ENCODE results near the gene EP300. TPM values are rescaled to one million over a fixed set of nuclear protein-coding genes. Genes with fewer than 3 reads are reported as not detected.
"Not testable (repeated sequence)": the region's sequence is repeated elsewhere in the genome, so short reads cannot be mapped to it uniquely, and the experiment has no call there.

EP300 gene
- total RNA-seq, 1 donor from 2014 or later, result 69.2 TPM

DNA sequence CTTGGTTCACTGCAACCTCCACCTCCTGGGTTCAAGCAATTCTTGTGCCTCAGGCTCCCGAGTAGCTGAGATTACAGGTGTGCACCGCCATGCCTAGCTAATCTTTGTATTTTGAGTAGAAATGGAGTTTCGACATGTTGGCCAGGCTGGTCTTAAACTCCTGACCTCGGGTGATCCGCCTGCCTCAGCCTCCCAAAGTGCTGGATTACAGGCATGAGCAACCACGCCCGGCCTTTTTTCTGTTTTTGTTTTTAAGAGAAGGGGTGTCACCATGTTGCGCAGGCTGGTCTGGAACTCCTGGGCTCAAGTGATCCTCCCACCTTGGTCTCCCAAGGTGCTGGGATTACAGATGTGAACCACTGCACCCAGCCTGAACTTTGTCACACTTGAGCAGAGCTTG, 26.1 kb upstream of the EP300 start:
- intact Hi-C loops (cut with micrococcal nuclease); H3K9me3 Mint-ChIP-seq; H3K36me3 Mint-ChIP-seq (ENCODE audit: low read depth); DNase-seq (ENCODE audit: low spot score); H3K27ac Mint-ChIP-seq; H3K27me3 Mint-ChIP-seq (ENCODE audit: insufficient read depth); H3K4me1 Mint-ChIP-seq (ENCODE audit: low read depth); H3K4me3 Mint-ChIP-seq: not testable (repeated sequence)

DNA sequence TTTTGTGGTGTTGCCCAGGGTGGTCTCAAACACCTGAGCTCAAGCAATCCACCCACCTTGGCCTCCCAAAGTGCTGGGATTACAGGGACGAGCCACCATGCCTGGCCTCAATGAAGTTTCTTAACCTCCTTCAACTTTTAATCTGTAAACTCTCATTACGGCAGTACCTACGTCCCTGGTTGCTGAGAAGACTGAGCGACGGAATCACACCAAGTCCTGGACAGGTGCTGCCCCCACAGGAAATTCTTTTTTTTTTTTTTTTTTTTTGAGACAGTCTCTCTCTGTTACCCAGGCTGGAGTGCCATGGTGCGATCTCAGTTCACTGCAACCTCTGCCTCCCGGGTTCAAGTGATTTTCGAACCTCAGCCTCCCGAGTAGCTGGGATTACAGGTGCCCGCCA, 24.4 kb upstream of the EP300 start:
- H3K27ac Mint-ChIP-seq, result peak overlapping the region; percentile 5
- H3K4me1 Mint-ChIP-seq (ENCODE audit: low read depth); H3K27me3 Mint-ChIP-seq (ENCODE audit: insufficient read depth); intact Hi-C loops (cut with micrococcal nuclease); H3K4me3 Mint-ChIP-seq; H3K9me3 Mint-ChIP-seq; DNase-seq (ENCODE audit: low spot score); H3K36me3 Mint-ChIP-seq (ENCODE audit: low read depth): not testable (repeated sequence)

DNA sequence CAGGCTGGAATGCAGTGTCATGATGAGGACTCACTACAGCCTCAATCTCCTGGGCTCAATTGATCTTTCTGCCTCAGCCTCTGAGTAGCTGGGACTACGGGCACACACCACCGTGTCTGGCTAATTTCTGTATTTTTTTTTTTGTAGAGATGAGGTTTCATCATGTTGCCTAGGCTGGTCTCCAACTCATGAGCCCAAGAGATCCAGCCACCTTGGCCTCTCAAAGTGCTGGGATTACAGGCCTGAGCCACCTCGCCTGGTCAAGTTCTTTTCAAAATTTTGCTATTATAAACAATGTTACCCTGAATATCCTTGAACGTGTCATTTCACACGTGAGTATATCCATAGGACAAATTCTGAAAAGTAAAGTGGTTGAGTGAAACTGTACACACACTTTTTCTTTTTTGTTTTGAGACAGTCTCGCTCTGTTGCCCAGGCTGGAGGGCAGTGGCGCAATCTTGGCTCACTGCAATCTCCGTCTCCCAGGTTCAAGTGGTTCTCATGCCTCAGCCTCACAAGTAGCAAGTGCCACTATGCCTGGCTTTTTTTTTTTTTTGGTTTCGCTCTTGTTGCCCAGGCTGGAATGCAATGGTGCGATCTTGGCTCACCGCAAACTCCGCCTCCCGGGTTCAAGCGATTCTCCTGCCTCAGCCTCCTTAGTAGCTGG, 21.6 kb upstream of the EP300 start:
- H3K4me1 Mint-ChIP-seq (ENCODE audit: low read depth), result peaks cover 8% of the 10 kb centered on the region
- H3K9me3 Mint-ChIP-seq, result no peaks in the 10 kb centered on the region
- DNase-seq (ENCODE audit: low spot score), result no peak
- intact Hi-C loops (cut with micrococcal nuclease), result no loop called here
- no peaks in the 10 kb centered on the region for H3K27me3 Mint-ChIP-seq (ENCODE audit: insufficient read depth)
- no peak overlapping the region for H3K4me3 Mint-ChIP-seq
- H3K27ac Mint-ChIP-seq, result no peak overlapping the region
- peaks cover 1% of the 10 kb centered on the region for H3K36me3 Mint-ChIP-seq (ENCODE audit: low read depth)

DNA sequence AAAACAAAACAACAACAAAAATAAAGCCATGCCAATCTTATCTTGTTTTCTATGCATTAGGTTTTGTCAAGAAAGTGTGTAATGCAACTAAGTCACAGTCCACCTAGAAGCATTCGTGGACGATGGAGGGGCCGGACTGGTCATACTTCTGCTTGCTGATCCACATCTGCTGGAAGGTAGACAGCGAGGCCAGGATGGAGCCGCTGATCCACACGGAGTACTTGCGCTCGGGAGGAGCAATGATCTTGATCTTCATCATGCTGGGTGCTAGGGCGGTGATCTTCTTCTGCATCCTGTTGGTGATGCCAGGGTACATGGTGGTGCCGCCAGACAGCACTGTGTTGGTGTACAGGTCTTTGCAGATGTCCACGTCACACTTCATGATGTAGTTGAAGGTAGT, 18.3 kb upstream of the EP300 start:
- no peak overlapping the region for H3K4me3 Mint-ChIP-seq
- no peak for DNase-seq (ENCODE audit: low spot score)

DNA sequence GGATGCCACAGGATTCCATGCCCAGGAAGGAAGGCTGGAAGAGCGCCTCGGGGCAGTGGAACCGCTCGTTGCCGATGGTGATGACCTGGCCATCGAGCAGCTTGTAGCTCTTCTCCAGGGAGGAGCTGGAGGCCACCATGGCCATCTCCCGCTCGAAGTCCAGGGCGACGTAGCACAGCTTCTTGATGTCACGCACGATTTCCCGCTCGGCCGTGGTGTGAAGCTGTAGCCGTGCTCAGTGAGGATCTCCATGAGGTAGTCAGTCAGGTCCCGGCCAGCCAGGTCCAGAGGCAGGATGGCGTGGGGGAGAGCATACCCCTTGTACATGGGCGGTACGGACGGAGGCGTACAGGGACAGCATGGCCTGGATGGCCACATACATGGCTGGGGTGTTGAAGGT, 17.9 kb upstream of the EP300 start:
- Mint-ChIP-seq H3K9me3 (no peaks in the 10 kb centered on the region), H3K36me3 (ENCODE audit: low read depth) (no peaks in the 10 kb centered on the region), H3K27ac (no peak overlapping the region), H3K4me3 (no peak overlapping the region), H3K4me1 (ENCODE audit: low read depth) (no peaks in the 10 kb centered on the region), H3K27me3 (ENCODE audit: insufficient read depth) (peaks cover 2% of the 10 kb centered on the region)
- intact Hi-C loops (cut with micrococcal nuclease), result no loop called here
- DNase-seq (ENCODE audit: low spot score), result no peak

More for the DNA sequence above, 18.3 kb upstream of the EP300 start:
- H3K9me3 Mint-ChIP-seq, result no peaks in the 10 kb centered on the region
- H3K4me1 Mint-ChIP-seq (ENCODE audit: low read depth), result peaks cover 2% of the 10 kb centered on the region
- H3K36me3 Mint-ChIP-seq (ENCODE audit: low read depth), result no peaks in the 10 kb centered on the region
- H3K27ac Mint-ChIP-seq, result no peak overlapping the region
- H3K27me3 Mint-ChIP-seq (ENCODE audit: insufficient read depth), result peaks cover 1% of the 10 kb centered on the region
- intact Hi-C loops (cut with micrococcal nuclease), result no loop called here

DNA sequence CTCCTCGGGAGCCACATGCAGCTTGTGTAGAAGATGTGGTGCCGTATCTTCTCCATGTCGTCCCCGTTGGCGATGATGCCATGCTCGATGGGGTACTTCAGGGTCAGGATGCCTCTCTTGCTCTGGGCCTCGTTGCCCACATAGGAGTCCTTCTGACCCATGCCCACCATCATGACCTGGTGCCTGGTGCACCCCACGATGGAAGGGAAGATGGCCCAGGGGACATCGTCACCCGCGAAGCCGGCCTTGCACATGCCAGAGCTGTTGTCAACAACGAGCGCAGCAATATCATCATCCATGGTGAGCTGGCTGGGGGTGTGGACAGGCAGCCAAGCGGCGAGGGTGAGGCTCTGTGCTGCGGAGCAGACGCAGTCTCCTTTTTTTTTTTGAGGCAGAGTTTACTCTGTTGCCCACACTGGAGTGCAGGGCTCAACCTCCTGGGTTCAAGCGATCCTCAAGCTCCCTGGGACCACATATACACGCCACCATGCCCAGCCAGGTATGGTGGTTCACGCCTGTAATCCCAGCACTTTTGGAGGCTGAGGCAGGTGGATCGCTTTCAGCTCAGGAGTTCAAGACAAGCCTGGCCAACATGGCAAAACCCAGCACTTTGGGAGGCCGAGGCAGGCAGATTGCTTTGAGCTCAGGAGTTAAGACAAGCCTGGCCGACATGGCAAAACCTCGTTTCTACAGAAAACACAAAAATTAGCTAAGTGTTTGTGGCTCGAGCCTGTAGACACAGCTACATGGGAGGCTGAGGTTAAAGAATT, 17.3 kb upstream of the EP300 start:
- no peaks in the 10 kb centered on the region for H3K36me3 Mint-ChIP-seq (ENCODE audit: low read depth)
- H3K27me3 Mint-ChIP-seq (ENCODE audit: insufficient read depth), result peaks cover 2% of the 10 kb centered on the region
- no peak overlapping the region for H3K27ac Mint-ChIP-seq
- H3K4me3 Mint-ChIP-seq, result no peak overlapping the region
- intact Hi-C loops (cut with micrococcal nuclease), result no loop called here
- no peak for DNase-seq (ENCODE audit: low spot score)
- no peaks in the 10 kb centered on the region for H3K4me1 Mint-ChIP-seq (ENCODE audit: low read depth)
- no peaks in the 10 kb centered on the region for H3K9me3 Mint-ChIP-seq

DNA sequence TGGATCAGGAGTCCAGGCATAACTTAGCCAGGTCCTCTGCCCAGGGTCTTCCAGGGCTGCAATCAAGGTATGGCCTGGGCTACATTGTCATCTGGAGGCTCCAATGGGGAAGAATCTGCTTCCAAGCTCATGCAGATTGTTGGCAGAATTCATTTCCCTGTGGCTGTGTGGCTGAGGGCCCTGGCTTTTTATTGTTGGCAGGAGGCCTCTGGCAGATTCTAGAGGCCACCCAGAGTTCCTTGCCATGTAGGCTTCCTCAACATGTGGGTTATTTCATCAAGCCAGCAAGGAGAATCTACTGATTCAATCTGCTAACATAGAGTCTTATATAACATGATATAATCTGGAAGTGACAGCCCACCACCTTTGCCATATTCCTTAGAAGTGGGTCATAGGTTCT, 16.4 kb upstream of the EP300 start:
- Mint-ChIP-seq H3K4me1 (ENCODE audit: low read depth) (no peaks in the 10 kb centered on the region), H3K9me3 (no peaks in the 10 kb centered on the region), H3K27ac (no peak overlapping the region), H3K4me3 (no peak overlapping the region), H3K27me3 (ENCODE audit: insufficient read depth) (peaks cover 2% of the 10 kb centered on the region), H3K36me3 (ENCODE audit: low read depth) (no peaks in the 10 kb centered on the region)
- DNase-seq (ENCODE audit: low spot score), result no peak
- intact Hi-C loops (cut with micrococcal nuclease), result no loop called here

DNA sequence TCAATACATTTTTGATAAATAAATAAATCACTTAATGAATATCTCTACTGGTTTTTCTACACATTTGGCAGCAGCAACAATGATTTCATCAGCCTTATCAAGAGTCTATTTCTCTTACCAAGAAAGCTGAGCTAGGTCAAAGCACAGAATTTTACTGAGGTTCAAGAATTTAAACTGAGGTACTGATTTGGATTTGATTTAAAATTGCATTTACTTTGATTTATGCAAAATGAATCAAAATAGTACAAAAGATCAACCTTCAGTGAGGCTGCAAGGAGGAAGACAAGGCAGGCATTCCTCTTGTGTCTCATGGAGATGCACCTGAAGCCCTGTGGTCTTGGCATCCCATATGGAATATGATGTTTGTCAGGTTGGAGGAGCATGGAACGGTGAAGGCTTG, 15.5 kb upstream of the EP300 start:
- no peaks in the 10 kb centered on the region for H3K36me3 Mint-ChIP-seq (ENCODE audit: low read depth)
- no peaks in the 10 kb centered on the region for H3K9me3 Mint-ChIP-seq
- H3K27me3 Mint-ChIP-seq (ENCODE audit: insufficient read depth), result peaks cover 2% of the 10 kb centered on the region
- no peak for DNase-seq (ENCODE audit: low spot score)
- H3K4me3 Mint-ChIP-seq, result no peak overlapping the region
- H3K27ac Mint-ChIP-seq, result no peak overlapping the region
- intact Hi-C loops (cut with micrococcal nuclease), result no loop called here
- H3K4me1 Mint-ChIP-seq (ENCODE audit: low read depth), result no peaks in the 10 kb centered on the region

DNA sequence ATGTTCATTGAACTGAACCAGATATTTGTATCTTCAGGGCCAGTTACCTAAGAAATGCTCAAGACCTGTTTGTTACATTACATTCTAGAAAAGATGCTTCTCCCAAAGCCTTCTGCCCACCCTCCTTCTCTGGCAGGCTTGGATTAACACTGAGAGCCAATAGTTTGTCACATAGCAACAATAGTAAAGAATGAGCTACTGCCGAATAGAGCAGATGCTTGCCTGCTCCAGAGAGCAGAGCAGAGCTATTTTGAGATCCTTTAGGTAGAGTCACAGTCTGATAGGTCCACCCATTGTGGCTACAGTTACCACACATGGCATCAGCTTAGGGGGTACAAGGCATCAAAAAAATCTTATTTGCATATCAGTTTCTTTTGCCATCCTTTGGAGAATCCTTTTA, 13.5 kb upstream of the EP300 start:
- H3K9me3 Mint-ChIP-seq, result no peaks in the 10 kb centered on the region
- no peak for DNase-seq (ENCODE audit: low spot score)
- intact Hi-C loops (cut with micrococcal nuclease), result no loop called here
- H3K27ac Mint-ChIP-seq, result no peak overlapping the region
- H3K4me1 Mint-ChIP-seq (ENCODE audit: low read depth), result no peaks in the 10 kb centered on the region
- peaks cover 5% of the 10 kb centered on the region for H3K27me3 Mint-ChIP-seq (ENCODE audit: insufficient read depth)
- H3K36me3 Mint-ChIP-seq (ENCODE audit: low read depth), result no peaks in the 10 kb centered on the region
- no peak overlapping the region for H3K4me3 Mint-ChIP-seq

DNA sequence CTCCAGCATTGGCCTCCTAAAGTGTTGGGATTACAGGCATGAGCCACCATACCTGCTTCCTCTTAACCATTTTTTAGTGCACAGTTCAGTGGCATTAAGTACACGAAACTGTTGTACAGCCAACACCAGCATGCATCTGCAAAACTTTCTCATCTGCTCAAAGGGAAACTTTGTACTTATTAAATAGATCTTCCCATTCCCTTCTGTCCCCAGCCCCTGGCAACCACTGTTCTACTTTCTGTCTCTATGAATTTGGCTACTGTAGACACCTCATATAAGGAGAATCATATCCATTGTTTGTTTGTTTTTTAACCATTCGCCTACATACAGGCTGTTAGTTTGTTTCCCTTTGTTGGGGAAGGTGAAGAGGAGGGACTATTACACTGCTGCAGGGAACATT, 6.5 kb upstream of the EP300 start:
- H3K4me3 Mint-ChIP-seq, result no peak overlapping the region
- peaks cover 5% of the 10 kb centered on the region for H3K4me1 Mint-ChIP-seq (ENCODE audit: low read depth)
- H3K36me3 Mint-ChIP-seq (ENCODE audit: low read depth), result no peaks in the 10 kb centered on the region
- no peak overlapping the region for H3K27ac Mint-ChIP-seq
- no peaks in the 10 kb centered on the region for H3K9me3 Mint-ChIP-seq
- DNase-seq (ENCODE audit: low spot score), result no peak
- H3K27me3 Mint-ChIP-seq (ENCODE audit: insufficient read depth), result peaks cover 3% of the 10 kb centered on the region
- intact Hi-C loops (cut with micrococcal nuclease), result no loop called here

DNA sequence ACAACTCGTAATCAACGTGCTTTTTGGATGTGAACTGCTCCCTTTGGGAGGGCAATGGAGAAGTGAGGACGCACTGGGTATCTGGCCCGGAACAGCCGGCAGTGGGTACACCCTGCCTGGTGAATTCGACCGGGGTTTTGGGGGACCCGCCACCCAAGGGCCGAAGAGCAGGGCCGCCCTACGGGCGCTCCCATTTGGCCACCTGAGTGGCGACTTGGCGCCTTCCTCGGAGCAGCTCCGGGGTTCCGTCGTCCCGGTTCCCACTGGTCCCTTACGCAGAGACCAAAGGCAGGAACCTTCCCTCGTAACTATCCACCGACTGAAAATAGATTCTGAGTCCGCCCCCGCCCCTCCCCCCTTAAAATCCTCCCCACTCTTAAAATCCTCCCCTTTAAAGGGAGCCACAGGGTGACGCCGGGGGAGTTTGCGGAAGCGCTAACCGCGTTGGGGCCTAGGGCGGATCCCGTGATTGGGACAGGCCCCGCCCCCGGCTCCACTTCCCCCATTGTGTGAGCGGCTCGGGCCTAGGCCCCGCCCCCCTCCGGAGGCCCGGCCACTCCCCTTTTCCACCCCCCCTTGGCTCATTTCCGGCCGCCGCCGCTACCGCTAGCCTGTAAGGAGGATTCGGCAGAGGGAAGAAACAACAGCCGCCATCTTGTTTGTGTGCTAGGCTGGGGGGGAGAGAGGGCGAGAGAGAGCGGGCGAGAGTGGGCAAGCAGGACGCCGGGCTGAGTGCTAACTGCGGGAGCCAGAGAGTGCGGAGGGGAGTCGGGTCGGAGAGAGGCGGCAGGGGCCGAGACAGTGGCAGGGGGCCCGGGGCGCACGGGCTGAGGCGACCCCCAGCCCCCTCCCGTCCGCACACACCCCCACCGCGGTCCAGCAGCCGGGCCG, 1.0 kb upstream of the EP300 start:
- H3K27ac Mint-ChIP-seq, result peak overlapping the region; percentile 100
- H3K27me3 Mint-ChIP-seq (ENCODE audit: insufficient read depth), result peaks cover 2% of the 10 kb centered on the region
- peak; percentile 98 for DNase-seq (ENCODE audit: low spot score)
- intact Hi-C loops (cut with micrococcal nuclease), result loop anchor here (1.0 to 5.0 kb wide), 13 partner anchors 22 to 559 kb away; partner anchors contain the start of genes ACO2, L3MBTL2, PHF5A and RANGAP1
- peaks cover 16% of the 10 kb centered on the region for H3K36me3 Mint-ChIP-seq (ENCODE audit: low read depth)
- H3K9me3 Mint-ChIP-seq, result no peaks in the 10 kb centered on the region
- peaks cover 30% of the 10 kb centered on the region for H3K4me1 Mint-ChIP-seq (ENCODE audit: low read depth)
- peak overlapping the region; percentile 100 for H3K4me3 Mint-ChIP-seq

DNA sequence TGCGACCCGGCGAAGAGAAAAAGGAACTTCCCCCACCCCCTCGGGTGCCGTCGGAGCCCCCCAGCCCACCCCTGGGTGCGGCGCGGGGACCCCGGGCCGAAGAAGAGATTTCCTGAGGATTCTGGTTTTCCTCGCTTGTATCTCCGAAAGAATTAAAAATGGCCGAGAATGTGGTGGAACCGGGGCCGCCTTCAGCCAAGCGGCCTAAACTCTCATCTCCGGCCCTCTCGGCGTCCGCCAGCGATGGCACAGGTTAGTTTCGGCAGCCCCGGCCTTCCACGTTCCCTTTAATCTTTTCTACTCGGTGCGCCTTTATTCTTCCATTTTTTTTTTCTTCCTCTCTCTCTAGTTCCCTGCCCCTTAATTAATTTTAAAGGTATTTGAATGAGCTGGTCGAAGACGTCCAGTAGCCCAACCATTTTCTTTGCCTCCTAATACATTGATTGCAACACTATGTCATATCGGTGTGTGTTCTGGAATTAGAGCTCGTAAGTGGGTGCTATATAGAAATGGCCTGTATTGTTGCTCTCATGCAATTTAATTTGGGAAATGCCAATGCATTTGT, 537 bp downstream of the EP300 start:
- intact Hi-C loops (cut with micrococcal nuclease), result loop anchor here (2.0 to 5.0 kb wide), 2 partner anchors 209 to 560 kb away; partner anchors contain the start of gene ZC3H7B
- DNase-seq (ENCODE audit: low spot score), result peak; percentile 15
- peaks cover 41% of the 10 kb centered on the region for H3K4me1 Mint-ChIP-seq (ENCODE audit: low read depth)
- H3K27ac Mint-ChIP-seq, result peak overlapping the region; percentile 97
- H3K36me3 Mint-ChIP-seq (ENCODE audit: low read depth), result peaks cover 16% of the 10 kb centered on the region
- H3K4me3 Mint-ChIP-seq, result peak overlapping the region; percentile 99
- H3K27me3 Mint-ChIP-seq (ENCODE audit: insufficient read depth), result peaks cover 2% of the 10 kb centered on the region
- no peaks in the 10 kb centered on the region for H3K9me3 Mint-ChIP-seq

Data from activated T-helper 1 cell treated with anti-CD3 and anti-CD28 coated beads, Interleukin-12 subunit alpha, Interleukin-12 subunit beta, Interleukin-2, Interleukin-4 antibody, amounts not matched to agents 30 ng/mL and 10 ng/mL and 1 ng/mL, durations not matched to agents 14 hours and 24 hours and 36 hours (primary cell).